KOPT-K1 (cell line): ENCODE results near the gene GPATCH4.

Experiments
- H3K27ac ChIP-seq: fragments of 200-600 bp; sonication (generic); 2 replicates; pipeline ENCODE4 v1.5.1; 2016; ENCODE audit warnings: antibody characterized with exemption, mild to moderate bottlenecking, low read depth, low read length; ENCODE audit not compliant: poor library complexity, severe bottlenecking
- H3K36me3 ChIP-seq: fragments of 200-600 bp; sonication (generic); 2 replicates; pipeline ENCODE4 v1.5.1; 2017; ENCODE audit warnings: antibody characterized with exemption, mild to moderate bottlenecking, low read length, moderate library complexity; ENCODE audit not compliant: insufficient read depth
- H3K9me3 ChIP-seq: fragments of 200-600 bp; sonication (generic); 2 replicates; pipeline ENCODE4 v1.5.1; 2017; ENCODE audit warnings: antibody characterized with exemption, low read length, mild to moderate bottlenecking; ENCODE audit not compliant: insufficient read depth, poor library complexity, severe bottlenecking

The GPATCH4 gene

DNA sequence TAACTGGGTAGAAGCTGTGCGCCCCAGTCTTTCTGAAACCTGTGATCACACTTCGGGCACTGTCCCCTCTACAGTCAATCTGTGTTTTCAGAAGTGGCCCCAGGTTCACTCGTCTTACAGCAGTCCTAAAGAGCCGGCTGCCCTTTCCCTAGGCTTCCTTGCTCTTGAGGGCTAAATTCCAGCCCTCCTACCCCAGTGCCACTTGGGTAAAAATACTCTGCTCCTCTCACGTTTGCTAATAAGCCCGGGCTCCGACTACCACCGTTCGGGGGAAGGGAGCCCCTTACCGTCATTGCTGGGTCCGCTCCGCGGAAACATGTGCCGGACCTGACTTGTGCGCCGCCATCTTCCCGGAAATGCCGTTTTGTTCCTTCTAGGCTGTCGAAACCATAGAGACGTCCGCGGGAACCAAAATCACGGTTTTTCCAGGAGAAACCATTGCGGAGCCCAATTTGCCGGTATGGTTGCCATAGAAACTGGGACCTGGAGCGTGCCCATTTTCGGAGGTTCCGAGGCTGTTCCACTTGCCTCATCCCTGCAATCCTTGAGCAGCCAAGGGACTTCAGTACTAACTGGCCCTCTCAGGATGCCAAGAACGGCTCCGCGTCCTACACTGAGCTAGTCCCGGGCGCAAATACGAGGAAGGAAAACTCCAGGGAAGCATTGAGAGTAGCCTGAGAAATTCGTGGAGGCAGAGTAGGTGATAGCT is at the start of gene GPATCH4:
GPATCH4 (minus strand) TSS at position 358 of the 709 bp plus-strand sequence.
- H3K9me3 ChIP-seq, result no peaks in the 10 kb centered on the region
- H3K36me3 ChIP-seq, result peaks cover 28% of the 10 kb centered on the region
- peak within 1 kb of the TSS; percentile 72 for H3K27ac ChIP-seq

DNA sequence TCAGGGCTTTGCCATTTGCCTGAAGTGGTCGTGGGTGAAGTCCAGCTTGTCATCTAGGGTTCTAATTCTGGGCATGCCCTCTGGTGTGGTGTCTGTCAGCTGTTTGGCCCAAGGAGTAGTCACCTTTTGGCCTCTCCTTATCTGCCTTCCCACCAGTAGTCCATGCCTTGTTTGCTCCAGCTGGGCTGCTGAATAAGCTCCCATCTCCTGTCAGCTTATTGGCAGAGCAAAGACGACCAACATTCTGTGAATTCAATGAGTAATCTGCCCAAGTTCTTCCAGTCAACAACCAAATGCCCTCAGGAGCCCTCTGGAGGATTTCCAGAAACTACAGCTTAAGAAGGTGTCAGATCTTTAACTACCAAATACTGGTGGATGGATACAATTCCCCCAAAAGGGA is 47.7 kb upstream of the GPATCH4 start:
- no peaks in the 10 kb centered on the region for H3K36me3 ChIP-seq
- H3K27ac ChIP-seq, result no peak overlapping the region
- H3K9me3 ChIP-seq, result no peaks in the 10 kb centered on the region

DNA sequence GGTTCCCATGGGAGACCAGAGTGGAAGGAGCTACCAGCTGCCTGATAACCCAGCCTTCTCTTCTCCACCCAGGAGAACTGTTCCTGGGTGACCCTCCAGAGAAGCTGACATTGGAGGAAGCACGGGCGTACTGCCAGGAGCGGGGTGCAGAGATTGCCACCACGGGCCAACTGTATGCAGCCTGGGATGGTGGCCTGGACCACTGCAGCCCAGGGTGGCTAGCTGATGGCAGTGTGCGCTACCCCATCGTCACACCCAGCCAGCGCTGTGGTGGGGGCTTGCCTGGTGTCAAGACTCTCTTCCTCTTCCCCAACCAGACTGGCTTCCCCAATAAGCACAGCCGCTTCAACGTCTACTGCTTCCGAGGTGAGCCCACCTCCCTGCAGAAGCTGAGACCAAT is 47.2 kb upstream of the GPATCH4 start:
- no peaks in the 10 kb centered on the region for H3K36me3 ChIP-seq
- no peaks in the 10 kb centered on the region for H3K9me3 ChIP-seq
- H3K27ac ChIP-seq, result no peak overlapping the region

DNA sequence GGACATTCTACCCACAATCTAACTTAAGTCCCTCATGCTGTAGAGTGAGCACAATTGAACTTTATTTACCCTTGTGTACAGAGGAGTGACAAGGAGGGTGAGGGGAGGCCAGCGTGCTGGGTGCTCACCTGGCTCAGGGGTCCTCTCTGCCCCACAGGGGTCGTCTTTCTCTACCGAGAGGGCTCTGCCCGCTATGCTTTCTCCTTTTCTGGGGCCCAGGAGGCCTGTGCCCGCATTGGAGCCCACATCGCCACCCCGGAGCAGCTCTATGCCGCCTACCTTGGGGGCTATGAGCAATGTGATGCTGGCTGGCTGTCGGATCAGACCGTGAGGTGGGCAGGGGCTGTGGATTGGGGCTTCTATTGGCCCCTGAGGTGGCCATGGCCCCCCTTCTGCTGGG is 46.1 kb upstream of the GPATCH4 start:
- H3K36me3 ChIP-seq, result no peaks in the 10 kb centered on the region
- H3K27ac ChIP-seq, result no peak overlapping the region
- no peaks in the 10 kb centered on the region for H3K9me3 ChIP-seq

DNA sequence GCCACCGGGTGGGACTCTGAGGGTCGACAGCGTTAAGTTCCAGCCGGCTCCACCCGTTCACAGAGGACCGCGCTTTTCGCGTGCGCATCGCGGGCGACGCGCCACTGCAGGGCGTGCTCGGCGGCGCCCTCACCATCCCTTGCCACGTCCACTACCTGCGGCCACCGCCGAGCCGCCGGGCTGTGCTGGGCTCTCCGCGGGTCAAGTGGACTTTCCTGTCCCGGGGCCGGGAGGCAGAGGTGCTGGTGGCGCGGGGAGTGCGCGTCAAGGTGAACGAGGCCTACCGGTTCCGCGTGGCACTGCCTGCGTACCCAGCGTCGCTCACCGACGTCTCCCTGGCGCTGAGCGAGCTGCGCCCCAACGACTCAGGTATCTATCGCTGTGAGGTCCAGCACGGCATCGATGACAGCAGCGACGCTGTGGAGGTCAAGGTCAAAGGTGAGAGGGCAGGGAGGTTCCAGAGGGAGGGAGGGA is 45.5 kb upstream of the GPATCH4 start:
- Histone ChIP-seq H3K9me3 (no peaks in the 10 kb centered on the region), H3K36me3 (no peaks in the 10 kb centered on the region), H3K27ac (no peak overlapping the region)

DNA sequence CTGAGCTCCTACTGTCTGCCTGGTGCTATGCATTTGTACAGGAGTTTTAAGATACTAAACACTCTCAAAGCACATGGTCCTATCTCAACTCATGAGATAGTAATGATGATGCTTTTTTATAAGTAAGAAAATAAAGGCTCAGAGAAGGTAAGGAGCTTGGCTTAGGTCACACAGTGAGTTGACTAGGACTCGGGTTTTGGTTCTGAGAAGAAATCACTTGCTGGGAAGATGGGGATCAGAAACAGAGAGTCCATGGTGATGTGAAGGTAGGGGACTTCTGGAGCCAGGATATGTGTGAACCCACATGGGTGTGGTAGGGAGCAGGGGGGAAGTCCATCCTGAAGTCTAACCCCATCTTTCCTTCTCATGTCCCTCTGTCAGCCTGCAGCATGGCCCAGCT is 44.4 kb upstream of the GPATCH4 start:
- Histone ChIP-seq H3K9me3 (no peaks in the 10 kb centered on the region), H3K27ac (no peak overlapping the region), H3K36me3 (no peaks in the 10 kb centered on the region)

DNA sequence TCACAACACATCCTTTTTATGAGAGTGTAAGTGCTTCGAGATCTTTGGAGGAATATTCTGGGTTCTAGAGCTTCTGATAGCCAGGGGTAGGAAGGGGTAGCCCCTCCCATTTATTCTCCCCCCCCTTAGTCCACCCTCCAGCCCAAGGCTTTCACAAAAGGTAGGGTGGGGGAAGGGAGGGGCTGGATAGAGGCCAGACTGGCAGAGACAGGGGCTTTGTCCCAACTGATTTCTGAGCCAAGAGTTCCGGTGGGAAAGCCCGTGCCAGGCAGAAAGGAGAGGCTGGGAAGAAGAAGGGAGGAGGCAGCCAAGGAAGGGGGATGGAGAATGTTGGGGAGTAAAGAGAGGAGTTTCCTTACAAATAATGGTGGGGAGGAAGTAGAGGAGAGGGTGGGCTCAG is 43.8 kb upstream of the GPATCH4 start:
- Histone ChIP-seq H3K27ac (no peak overlapping the region), H3K36me3 (no peaks in the 10 kb centered on the region), H3K9me3 (no peaks in the 10 kb centered on the region)

DNA sequence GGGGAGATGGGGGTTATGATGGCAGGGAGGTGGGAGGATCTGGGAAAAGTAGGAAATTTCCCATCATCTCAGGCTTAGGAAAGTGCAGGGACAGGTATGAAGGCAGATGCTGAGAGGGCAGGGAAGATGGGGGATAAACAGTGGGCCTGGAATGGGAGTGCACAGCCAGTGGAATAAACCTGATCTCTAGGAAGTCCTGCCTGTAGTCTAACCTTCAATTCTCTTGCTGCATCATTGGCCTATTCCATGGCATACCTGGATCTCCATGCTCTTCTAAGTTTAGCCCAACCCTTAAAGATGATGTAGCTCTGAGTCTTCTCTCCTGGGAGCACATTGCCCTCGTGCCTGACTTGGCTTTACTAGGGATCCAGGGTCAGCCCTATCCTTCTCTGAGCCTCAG is 43.4 kb upstream of the GPATCH4 start:
- Histone ChIP-seq H3K36me3 (no peaks in the 10 kb centered on the region), H3K9me3 (no peaks in the 10 kb centered on the region), H3K27ac (no peak overlapping the region)

DNA sequence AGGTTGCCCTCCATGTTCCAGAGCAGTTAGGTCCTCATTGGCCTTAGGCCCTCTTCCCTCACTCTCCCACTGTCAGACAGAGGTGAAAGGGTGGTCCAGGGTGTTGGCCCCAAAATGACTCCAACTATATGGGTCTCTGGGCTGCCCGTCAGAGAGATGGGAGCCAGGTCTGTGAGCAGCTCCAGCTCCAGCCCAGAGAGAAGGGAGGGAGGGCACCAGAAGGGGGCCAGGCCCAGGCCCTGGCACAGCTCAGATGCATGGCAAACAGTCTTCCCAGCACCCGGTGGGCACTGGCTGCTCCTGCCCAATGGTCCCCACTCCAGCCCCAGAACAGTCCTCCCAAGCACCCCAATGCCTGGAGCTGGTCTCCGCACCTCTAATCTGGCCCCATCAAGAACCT is 42.9 kb upstream of the GPATCH4 start:
- Histone ChIP-seq H3K36me3 (no peaks in the 10 kb centered on the region), H3K27ac (no peak overlapping the region), H3K9me3 (no peaks in the 10 kb centered on the region)

DNA sequence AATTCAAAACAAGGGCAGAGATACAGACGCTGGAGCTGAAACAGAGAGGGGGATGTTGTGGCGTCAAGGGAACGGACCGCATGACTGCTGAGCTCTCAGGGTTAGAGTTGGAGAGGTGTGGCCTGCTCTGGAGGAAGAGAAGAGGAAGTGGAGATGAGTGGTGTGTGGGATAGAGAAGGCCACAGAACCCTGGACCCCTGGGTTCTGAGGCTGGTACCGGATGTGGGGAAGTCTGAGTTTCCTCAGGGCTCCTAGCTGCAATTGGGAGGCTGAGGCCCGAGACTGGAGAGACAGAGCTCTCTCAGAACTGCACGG is 42.5 kb upstream of the GPATCH4 start:
- Histone ChIP-seq H3K36me3 (no peaks in the 10 kb centered on the region), H3K9me3 (no peaks in the 10 kb centered on the region), H3K27ac (no peak overlapping the region)

DNA sequence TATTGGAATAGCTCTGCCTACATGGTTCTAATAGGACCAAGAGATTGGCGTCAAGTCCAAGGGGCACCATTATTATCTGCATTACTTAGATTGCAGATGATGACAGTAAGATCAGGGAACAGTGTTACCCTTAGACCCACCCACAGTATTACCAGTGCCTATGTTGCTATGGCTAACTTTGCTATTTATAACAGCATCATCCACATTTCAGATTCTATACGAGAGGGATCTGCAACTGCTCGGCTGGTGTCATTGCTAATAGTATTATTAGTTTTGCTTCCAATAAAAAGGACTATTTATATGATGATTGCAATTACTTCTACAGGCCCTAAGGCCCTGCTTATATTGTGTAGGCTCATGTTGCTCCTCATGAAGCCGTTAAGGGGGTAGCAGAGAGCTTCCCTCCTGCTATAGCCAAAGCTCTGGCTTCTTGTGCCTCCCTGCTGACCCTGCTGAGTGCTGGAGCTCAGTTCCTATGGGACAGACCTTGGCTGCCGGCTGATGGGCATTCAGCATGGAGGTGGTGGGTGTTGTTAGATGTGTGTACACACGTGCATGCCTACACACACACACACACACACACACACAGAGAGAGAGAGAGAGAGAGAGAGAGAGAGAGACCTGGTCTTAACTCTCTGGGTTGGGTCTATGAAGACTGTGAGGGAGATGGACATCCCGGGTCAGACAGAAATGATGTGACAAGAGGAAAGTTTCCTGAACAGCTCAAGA is 41.9 kb upstream of the GPATCH4 start:
- H3K9me3 ChIP-seq, result no peaks in the 10 kb centered on the region
- H3K36me3 ChIP-seq, result no peaks in the 10 kb centered on the region

DNA sequence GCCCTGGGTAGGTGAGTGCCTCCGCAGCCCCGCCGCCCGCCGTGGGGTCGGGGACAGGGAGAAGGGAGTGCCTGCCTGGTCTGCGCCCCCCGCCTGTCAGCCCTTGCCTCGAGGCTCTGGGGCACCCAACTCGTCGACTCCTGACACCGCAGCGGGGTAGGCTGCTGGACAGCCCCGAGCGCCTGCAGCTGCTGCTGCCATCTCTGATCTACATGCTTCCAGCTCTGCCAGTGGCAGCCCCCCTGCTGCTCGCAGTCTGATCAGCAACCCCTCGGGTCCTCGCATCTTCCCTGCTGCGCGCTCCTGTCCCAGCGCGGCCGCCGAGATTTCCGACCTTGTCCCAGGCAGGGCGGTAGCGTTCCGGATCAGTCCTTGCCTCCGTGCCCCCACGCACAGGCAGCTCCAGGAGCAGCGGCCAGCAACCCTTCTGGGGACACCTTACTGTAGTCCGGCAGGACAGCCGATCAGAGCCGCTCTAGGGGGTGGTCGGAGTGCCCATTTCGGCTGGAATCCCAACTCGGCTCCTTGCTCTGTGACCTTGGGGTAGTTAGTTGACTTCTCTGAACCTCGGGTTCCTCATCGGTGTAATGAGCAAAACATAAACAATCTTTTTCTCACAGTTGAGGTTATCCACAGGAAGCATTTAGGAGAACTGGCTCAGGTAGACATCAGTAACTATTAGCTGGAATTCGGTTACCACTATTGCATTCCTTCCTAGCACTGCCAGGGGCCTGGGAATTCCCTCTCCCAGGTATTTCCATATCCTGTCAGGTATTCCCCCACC is 41.2 kb upstream of the GPATCH4 start:
- Histone ChIP-seq H3K36me3 (no peaks in the 10 kb centered on the region), H3K9me3 (no peaks in the 10 kb centered on the region), H3K27ac (no peak overlapping the region)

More for the DNA sequence above, 41.9 kb upstream of the GPATCH4 start:
- no peak overlapping the region for H3K27ac ChIP-seq

DNA sequence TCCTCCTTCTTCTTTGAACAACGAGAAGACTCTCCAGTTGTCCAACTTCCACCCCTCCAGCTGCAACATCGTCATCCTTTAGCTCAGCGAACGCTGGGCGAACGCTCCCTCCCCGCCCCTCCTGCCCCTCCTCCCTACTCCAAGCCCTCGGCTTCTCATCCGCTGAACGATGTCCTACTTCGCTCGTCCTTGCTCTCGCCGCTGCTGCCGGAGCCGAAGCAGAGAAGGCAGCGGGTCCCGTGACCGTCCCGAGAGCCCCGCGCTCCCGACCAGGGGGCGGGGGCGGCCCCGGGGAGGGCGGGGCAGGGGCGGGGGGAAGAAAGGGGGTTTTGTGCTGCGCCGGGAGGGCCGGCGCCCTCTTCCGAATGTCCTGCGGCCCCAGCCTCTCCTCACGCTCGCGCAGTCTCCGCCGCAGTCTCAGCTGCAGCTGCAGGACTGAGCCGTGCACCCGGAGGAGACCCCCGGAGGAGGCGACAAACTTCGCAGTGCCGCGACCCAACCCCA is 40.5 kb upstream of the GPATCH4 start, which contains the start of gene BCAN:
BCAN (plus strand) TSS at position 357 of the 504 bp plus-strand sequence. CDS start 3,938 bp downstream, outside the sequence.
- Histone ChIP-seq H3K9me3 (no peaks in the 10 kb centered on the region), H3K36me3 (no peaks in the 10 kb centered on the region), H3K27ac (no peak within 1 kb of the TSS)

DNA sequence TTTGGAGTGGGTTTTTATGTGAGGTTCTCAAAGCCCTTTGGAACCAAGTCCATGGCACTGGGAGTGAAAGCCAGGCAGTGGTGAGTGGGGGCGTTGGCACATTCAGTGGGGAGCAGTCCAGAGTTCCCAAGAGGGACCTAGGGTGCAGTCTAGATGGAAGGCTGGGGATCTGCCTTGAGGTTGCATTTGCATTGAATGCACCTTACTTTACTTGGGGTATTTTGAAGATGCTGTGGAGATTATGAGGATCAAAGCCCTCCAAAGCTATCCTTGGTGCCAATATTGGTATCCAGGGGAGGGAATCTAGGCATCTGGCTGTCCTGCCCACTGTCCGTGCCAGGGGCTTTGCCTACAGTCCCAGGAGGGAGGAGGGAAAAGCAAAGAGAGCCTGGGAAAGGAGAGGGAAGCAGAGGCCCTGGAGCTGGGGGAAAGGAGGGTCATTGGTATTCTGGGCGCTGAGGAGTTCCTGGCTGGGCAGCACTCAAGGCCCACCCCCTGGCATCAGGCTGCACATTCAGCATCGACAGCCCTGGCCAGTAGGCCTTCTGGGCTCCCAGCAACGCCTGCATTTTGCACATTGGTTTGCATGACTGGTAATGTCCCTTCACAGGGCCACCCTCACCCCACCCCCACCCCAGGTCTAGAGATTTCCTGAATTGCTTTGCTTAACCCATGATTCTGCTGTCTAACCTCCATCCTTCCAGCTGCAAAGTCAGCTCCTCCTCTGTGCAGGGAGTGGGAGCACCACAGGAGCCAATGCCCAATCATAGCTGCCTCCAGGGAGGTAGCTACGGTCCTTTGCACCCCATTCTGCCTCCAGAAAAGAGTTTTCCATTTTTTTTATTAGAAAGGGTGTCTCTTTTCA is 39.8 kb upstream of the GPATCH4 start:
- Histone ChIP-seq H3K27ac (no peak overlapping the region), H3K9me3 (no peaks in the 10 kb centered on the region), H3K36me3 (no peaks in the 10 kb centered on the region)
